HG02642 (cell line): ENCODE results near the gene EIF3I.

ENCODE experiments used
- ATAC-seq: cut with Tn5 transposase; IDR thresholded peaks from one replicate; pipeline ENCODE4 v1.9.1; 2021; ENCODE audit warnings: mild to moderate bottlenecking; ENCODE audit not compliant: unreplicated experiment, poor library complexity

The EIF3I gene

DNA sequence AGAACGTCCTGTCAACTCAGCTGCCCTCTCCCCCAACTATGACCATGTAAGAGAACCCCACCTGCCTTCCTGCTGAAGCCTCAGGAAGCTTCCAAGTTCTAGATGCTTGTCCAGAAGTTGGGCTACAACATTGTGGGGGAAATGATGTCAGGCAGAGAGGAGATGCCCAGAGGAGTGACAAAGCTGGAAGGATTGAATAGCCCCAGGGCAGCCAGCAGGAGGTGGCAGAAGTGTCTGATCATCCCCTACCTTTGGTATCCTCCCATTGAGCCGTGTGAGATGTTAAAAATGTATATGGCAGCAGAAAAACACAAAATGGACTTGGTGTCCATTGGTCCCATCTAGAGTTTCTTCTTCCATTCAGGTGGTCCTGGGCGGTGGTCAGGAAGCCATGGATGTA lies 6.6 kb downstream of the EIF3I start:
- ATAC-seq: no peak

DNA sequence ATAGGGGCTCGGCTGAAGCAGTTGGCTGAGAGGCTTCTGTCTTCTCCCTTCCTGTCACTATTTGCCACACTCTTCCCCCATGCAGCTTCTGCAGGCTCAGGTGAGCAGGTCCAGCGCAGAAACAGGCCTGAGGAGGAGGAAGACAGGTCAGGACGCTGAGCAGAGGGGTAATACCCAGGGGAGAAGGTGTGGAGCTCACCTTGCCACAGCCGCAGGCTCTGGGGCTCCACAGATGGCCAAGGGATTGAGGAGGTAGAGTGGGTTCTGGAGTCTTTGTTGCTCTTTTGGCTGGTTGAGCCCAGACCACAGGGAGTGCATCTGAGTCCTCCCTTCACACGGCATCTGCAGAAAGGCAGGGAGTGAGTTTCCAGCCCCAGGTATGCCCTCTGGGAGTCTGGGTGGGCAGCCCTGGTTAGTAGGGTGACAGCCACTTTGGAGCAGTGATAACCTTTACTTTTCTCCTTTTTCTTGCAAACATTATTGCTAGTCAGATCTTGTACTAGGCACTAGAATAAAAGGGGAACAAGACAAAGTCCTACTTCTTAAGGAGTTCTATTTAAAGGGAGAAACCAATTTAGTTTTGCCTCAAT lies 9.7 kb downstream of the EIF3I start:
- no peak for ATAC-seq

DNA sequence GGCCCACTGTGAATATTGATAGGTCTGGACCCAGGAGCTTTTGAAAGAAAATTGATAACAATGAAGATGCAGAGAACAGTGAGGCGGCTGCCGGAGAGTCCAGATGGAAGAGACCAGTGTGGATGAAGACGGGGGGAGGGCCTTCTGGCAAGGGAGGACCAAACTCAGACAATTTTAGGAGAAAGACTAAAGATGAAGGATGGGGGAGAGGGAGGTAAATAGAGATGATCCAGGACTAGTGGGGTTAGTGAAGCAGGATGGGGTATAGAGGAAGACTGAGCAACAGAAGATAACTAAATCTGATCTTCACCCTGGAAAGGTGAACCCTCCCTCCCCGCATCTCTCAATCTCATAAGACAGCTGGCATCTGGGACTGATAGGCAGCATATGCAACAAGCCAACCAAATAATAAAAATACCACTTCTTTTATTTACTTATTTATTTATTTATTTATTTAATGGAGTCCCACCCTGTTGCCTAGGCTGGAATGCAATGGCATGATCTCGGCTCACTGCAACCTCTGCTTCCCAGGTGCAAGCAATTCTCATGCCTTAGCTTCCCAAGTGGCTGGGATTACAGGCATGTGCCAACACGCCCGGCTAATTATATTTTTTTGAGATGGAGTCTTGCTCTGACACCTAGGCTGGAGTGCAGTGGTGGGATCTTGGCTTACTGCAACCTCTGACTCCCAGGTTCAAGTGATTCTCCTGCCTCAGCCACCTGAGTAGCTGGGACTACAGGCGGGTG lies 10.5 kb downstream of the EIF3I start:
- ATAC-seq: no peak

DNA sequence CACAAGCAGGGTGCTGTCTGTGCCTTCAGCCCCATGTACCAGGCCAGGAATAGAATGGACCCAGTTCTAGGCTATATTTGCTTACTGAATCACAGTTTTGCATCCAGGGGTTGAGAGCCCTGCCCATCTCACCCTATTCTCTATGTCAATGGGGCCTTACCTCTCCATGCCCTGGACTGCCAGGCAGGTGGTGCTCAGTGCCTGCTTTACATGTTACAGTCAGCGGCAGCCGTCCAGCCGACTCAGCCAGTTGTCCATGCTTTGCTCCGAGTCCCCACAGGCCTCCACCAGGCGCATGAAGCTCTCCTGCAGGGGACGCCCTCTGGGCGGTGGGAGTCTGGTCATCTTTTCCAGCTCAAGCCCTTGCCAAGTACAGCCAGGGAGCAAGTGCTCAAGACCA lies 12.6 kb downstream of the EIF3I start:
- ATAC-seq: no peak

DNA sequence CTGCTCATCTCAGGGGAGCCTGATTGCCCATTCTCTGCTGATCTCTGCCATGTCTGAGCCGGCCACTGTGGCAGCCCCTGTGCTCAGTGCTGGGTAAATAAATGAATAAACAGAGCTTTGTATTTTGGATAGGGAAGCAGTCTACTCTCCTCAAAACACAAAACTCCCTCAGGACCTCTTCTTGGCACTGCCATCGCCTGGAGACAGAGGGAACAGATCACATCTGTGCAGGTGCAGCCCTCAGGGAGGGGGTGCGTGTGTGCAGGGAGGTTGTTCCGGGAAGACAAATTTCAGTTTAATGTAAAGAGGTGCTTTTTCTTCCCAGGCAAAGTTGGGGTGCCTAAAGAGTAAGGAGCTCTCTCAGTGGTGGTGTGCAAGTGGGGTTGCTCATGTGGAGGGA lies 17.1 kb downstream of the EIF3I start:
- ATAC-seq: no peak

DNA sequence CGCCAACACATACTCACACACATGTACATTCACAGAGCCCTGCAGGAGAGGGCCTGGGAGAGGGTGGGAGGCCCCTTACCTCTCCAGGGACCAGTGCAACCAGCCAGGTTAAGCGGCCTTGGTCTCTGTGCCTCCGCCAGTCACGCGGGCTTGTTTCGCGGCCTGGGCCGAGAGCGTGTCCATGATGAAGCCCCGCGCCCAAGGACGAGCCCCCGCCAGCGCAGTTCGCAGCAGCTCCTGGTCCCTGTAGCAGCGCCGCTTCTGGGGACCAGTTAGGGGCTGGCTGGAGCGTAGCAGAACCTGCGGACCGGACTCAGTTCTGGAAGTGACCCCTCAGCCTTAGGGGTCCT lies 17.6 kb downstream of the EIF3I start:
- no peak for ATAC-seq

DNA sequence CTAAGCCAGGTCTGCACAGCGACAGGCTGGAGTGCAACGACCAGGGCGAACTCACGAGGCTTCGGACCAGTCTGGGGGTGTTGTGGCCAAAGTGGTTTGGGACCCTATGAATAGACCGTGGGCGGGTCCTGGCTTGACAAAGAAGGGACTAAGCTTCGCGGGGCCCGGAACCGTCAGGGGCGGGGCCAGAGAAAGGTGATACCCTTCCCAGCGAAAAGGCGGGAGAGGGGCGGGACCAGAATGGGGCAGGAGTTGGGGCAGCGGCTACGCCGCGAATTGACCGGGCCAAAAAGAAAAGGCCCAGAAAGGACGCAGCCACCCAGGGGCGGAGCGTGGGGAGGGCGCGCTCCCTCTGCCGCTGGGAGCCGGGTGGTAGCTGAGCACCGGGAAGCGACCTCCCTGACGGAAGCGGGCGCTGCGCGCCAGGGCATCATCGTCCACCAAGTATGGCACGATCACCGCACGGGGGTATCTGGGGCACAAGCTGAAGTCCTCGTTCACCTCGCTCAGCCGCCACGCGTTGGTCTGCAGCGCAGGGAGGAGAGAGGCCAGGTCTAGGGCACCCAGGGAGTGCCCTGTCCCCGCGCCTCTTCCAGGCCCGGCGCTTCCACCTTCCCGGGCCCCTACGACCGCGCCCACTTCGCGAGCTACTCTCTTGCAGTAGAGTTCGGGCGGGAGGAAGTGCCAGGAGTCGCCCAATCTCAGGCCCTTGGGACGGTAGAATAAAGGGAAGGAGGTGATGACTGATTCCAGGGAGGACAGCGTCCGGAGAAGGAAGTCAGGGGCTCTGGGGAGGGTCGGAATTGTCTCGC lies 18.1 kb downstream of the EIF3I start:
- peak; percentile 32 for ATAC-seq

DNA sequence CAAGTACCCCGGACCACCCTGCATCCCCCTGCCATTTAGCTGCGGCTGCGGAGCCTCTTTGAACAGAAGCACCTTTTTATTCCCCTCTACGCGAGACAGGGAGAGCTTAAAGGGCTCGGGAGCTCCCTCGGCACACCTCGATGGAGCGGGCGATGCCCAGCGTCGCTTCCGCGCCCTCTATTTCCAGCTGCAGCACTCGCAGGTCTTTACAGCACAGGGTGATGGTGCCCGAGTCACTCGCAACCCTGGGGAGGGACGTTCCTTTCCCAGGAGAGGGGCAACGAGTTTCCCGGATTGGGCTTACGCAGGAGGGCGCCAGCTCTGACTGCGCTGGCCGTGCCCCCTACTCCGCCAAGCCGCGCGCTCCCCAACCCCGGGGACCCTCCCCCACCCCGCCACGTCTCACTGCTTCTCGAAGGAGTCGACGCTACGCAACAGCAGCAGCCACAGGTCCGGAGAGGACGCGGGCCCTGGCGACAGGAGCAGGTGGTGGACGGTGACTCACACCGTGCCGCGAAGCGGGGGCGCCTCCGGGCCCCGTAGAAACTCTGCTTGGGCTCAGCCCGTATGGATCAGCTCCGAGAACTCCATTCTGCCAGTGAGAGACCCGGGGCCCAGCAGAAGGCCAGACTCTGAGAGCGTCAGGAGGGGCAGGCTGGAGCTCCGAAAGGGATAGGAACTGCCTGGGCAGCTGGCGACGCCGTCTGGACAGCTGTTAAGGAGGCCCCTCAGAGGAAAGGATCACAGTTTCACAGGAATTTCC lies 19.0 kb downstream of the EIF3I start:
- peak; percentile 42 for ATAC-seq

DNA sequence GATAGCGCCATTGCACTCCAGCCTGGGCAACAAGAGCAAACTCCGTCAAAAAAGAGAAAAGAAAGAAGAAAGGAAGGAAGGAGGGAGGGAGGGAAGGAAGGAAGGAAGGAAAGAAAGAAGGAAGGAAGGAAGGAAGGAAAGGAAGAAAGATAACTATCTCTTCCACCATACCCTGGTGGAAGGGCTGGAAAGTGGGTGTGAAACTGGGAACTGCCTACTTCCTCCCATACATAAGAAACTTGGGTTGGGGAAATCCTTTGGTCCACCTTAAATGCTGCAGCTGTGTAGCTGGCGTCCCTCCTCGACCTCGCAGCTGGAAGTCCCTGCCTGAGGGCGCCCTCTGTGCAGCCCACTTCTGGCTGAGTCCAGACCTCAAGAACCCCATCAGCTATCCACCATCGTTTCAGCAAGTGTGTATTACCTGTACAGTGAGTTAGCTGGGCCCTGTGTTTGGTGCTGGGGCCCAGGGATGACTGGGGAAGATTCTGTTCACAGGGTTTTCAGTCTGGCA lies 20.2 kb downstream of the EIF3I start:
- ATAC-seq: no peak

DNA sequence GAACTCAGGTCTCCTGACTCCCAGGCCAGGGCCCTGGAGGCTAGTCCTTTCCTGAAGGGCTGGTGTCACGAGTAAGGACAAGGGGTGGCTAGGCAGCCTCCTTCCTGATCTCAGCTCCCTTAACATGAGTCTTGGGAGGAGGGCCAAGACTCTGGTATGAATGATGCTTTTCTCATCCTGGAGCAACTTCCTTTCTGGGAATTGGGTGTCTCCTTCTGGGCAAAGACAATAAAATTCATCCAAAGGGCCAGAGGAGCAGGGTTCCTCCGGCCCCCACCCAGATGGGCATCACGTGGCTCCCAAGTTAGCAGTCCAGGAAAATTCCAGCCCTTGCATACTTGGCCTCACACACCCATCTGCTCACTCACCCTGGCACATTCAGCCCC lies 24.7 kb downstream of the EIF3I start, which contains the start of gene FAM167B:
Gene FAM167B (plus strand): TSS at position 335 of the 386 bp plus-strand sequence. CDS start 200 bp downstream, outside the sequence.
- ATAC-seq: no peak

DNA sequence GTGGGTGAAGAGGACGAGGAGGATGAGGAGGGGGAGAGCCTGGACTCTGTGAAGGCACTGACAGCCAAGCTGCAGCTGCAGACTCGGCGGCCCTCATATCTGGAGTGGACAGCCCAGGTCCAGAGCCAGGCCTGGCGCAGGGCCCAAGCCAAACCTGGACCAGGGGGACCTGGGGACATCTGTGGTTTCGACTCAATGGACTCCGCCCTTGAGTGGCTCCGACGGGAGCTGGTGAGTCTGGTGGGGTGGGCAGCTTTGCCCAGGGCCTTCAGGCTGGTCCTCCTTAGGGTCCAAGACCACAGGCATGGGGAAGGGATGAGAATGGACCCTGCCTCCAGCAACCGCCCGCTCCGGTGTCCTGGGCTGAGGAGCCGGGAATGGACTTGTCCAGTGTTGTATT lies 25.2 kb downstream of the EIF3I start:
- ATAC-seq: no peak

DNA sequence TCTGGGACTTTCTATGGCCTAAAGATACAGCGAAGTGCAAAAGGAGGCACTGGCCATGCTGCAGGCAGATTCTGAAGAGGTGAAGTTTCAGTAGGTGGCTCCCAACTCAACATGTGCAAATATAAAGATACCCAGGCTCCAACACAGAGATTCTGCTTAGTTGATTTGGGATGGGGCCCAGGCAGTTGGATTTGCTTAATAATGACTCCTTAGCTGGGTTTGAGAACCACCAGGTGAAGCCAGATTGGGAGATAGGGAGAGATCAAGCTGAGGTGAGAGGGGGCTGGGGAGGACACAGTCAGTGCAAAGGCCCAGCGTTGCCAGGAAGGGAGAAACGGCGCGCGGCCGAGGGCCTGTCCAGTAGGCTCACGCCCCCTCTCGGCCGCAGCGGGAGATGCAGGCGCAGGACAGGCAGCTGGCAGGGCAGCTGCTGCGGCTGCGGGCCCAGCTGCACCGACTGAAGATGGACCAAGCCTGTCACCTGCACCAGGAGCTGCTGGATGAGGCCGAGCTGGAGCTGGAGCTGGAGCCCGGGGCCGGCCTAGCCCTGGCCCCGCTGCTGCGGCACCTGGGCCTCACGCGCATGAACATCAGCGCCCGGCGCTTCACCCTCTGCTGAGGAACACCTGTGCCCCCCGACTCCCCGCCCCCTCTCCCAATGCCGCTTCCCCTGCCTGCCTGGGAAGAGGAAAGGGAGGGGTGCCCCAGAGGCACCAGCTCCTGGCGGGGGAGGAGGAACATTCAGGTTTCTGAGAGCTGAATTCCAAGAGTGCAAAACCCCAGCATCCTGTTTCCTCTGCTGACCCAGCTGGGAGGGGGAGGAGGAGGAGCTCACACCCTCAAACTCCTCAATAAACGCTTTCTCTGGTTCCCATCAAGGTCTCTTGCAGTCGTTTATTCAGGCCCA lies 26.0 kb downstream of the EIF3I start:
- ATAC-seq: peak; percentile 43

DNA sequence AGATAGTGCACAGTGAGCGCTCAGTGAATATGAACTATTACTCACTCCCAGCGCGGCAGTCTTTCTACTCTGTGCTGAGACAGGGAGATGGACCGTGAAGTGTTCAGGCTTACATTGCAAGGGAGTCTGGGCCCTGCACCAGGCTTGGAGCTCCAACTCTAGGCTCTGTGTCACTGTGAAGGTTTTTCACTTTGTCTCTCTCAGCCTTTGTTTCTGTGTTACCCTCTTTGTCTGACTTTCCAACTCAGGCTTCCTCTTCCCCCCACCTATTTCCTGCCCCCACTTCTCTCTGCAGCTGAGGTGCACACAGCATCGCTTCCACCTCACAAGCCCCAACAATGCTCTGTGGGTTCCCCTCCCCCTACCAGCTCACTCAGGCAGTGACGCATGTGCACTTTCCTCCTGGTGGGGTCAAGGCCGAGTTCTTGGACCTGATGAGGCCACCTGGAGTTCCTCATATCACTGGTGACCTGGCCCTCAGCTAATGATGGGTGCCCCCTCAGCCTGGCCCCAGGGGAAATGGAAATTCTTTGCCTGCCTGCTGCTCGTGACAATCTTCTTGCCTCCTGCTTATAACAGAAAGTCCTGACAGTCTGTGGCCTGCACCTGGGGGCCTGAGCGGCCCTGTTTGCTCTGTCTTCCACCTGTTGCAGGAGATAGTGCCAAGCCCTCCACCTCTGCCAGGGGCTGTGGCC lies 27.8 kb downstream of the EIF3I start:
- ATAC-seq: peak; percentile 57

DNA sequence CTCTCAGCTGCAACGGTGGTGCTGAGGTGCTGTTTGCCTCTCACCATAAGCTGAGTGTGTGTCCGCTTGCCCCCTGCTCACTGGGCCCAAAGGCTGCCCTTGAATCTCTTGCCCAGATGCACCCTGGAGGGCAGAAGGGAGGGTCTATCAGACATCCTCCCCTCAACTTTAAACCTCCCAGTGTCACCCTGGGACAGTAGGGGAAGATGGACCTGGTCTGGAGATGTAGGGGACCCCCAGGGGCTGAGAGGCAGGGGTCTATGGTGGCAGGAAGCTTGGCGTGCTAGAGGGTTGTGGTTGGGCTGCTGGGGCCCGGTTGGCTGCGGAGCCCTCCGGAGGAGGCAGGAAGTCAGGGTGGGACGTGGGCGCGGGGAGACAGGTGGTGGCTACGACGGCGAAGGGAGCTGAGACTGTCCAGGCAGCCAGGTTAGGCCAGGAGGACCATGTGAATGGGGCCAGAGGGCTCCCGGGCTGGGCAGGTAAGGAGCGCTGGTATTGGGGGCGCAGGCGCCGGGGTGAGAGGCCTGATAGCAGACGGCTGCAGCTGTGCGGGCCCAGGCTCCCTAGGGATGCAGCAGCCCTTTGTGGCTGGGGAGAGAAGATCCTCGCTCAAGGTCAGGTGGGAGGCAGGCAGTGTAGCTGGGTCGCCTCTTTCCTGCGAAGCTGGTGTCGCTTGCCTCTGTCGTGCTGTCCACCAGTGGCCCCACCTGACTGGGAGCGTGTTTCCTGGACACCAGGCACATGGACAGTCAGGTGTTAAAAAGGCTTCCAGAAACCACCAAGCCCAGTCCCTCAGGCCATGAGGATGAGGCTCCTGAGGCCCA lies 28.9 kb downstream of the EIF3I start, which contains the start of gene LCK:
Gene LCK (plus strand): TSS at position 373 of the 824 bp plus-strand sequence. CDS start 23,065 bp downstream, outside the sequence.
- ATAC-seq: no peak

DNA sequence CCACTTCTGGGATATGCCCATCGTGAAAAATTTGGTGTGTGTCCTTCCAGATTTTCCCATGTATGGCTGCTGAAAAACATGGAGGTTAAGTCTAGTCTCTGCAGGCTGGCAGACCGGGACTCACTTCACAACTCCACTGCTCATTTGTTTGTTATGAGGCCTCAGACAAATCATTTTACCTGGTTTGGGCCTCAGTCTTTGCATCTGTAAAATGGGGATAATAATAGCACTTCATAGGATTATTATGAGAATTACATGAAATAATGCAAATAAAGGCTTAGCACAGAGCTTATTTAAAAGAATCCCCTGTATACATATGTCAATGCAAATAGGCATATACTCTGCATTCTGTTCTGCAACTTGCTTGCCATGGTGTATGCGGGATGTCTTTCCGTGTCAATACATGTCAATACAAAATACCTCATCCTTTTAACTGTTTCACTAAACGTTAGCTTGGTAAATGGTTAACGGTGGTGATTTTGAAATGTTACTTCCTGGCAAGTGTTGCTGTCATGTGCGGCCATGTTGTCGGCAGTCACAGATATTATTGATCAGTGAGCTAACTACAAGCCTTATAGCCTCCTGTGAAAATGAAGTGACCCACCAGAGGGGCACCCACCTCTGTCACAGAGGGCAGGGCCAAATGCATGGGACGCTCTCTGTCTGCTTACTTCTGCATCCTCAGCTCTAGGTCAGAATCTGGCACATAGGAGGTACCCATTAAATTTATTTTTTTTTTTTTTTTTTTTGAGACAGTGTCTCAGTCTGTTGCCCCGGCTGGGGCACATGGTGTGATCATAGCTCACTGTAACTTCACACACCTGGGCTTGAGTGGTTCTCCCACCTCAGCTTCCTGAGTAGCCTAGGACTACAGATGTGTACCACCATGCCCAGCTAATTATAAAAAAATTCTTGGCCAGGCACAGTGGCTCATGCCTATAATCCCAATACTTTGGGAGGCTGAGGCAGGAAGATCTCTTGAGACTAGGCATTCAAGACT lies 33.2 kb downstream of the EIF3I start:
- no peak for ATAC-seq

DNA sequence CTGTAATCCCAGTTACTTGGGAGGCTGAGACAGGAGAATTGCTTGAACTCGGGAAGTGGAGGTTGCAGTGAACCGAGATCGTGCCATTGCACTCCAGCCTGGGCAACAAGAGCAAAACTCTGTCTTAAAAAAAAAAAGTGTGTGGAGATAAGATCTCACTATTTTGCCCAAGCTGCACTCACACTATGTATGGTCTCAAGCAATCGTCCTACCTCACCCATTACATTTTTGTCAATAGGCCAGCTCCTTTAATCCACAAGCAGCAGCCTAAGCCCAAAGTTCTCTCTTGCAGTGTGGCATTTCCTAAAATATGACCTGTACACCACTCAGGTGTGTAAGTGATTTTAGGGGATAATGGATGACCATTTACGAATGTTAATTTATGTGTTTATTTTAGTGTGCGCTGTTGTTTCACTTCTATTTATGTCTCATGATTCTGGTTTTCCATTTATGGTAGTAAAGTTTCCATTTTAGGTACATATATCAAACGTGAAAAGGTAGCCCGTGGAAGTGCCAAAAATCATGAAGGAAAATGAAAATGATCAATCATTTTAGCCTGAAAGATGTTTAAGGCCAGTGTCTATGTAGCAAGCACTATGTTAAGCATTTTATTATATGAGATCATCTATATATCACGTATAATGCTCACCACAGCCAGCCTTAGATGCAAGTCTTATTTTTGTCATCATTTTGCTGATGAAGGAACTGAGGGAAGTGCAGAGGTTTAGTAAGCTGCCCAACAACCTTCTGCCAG lies 34.4 kb downstream of the EIF3I start:
- no peak for ATAC-seq
